Gastrocnemius medialis (tissue), 4 donors: ENCODE measurements around the gene UFC1. TPM values are rescaled to one million over a fixed set of nuclear protein-coding genes. Genes with fewer than 3 reads are reported as not detected.
A peak's percentile ranks its signal among the peaks of the same experiment; 100 is the strongest.

Experiments used
- ATAC-seq, 2 donors: fragments of 150-250 bp; one replicate each; pipeline ENCODE4 v1.9.1; 2016
- DNase-seq, 2 donors: peaks; one replicate each; pipeline ENCODE4 v3.0.0-alpha.2; 2019
- H3K27ac ChIP-seq, 4 donors: fragments of 200-600 bp; sonication (generic); 1 replicate in 1 of 4; 2 replicates in 3 of 4; pipeline ENCODE4 v1.5.1; 2016 to 2018; ENCODE audit warnings: mild to moderate bottlenecking in 2 of 4, moderate library complexity in 1 of 4
- H3K27me3 ChIP-seq, 3 donors: fragments of 200-600 bp; sonication (generic) in 2 of 3; 1 replicate in 1 of 3; 2 replicates in 2 of 3; pipeline versions ENCODE4 v1.5.1 to v1.6.0; 2016 to 2019; ENCODE audit warnings: mild to moderate bottlenecking in 1 of 3, moderate library complexity in 1 of 3
- H3K36me3 ChIP-seq, 2 donors: fragments of 200-600 bp; sonication (generic) in 1 of 2; one replicate each; pipeline ENCODE4 v1.5.1; 2017 to 2018
- H3K4me1 ChIP-seq, 2 donors: fragments of 200-600 bp; sonication (generic) in 1 of 2; one replicate each; pipeline ENCODE4 v1.5.1; 2016 to 2017; ENCODE audit warnings: mild to moderate bottlenecking in 2 of 2
- H3K4me3 ChIP-seq, 4 donors: fragments of 200-600 bp; sonication (generic) in 3 of 4; 1 replicate in 1 of 4; 2 replicates in 3 of 4; pipeline ENCODE4 v1.5.1; 2016 to 2019; ENCODE audit warnings: mild to moderate bottlenecking in 2 of 4
- H3K9me3 ChIP-seq, 3 donors: fragments of 200-600 bp; sonication (generic) in 2 of 3; 1 replicate in 1 of 3; 2 replicates in 2 of 3; pipeline ENCODE4 v1.5.1; 2016 to 2019
- POLR2A ChIP-seq, 2 donors: fragments of 450-650 bp; IDR thresholded peaks; one replicate each; pipeline ENCODE4 v1.6.1; 2017; ENCODE audit warnings: antibody characterized with exemption in 2 of 2, mild to moderate bottlenecking in 2 of 2, moderate library complexity in 2 of 2
- in situ Hi-C, 4 donors: fragments of 200-750 bp; cut with MboI; loops; one replicate each; pipeline versions ENCODE4 v1.15.0 to v1.8.0; 2017; ENCODE audit warnings: low sequenced_read_pairs in 4 of 4
- intact Hi-C: fragments of 100-400 bp; cut with DNase I; formaldehyde crosslinking; loops from one replicate; pipeline ENCODE4 v1.15.1; 2023; ENCODE audit warnings: low total_unique reads
- total RNA-seq, 4 donors: library from RNA; depleted of rRNA; stranded (reverse); fragments of >200 nt; gene quantifications; one replicate each; pipeline versions ENCODE4 v1.1.0 to v1.2.3, GENCODE V29; 2016
- TF ChIP-seq, protein P1 (sequence below), 5 experiments: fragments of 450-650 bp in 3 of 5; fragments of 200-600 bp in 2 of 5; sonication (generic) in 2 of 5; IDR thresholded peaks in 4 of 5; conservative IDR thresholded peaks in 1 of 5; 1 replicate in 4 of 5; 2 replicates in 1 of 5; pipeline ENCODE4 v1.5.1; 2016 to 2019; ENCODE audit warnings: antibody characterized with exemption in 5 of 5, mild to moderate bottlenecking in 3 of 5, moderate library complexity in 3 of 5

The UFC1 gene
- total RNA-seq, 4 donors from 2014 or later: 57.9 to 66.7 (median 63.5) TPM

DNA sequence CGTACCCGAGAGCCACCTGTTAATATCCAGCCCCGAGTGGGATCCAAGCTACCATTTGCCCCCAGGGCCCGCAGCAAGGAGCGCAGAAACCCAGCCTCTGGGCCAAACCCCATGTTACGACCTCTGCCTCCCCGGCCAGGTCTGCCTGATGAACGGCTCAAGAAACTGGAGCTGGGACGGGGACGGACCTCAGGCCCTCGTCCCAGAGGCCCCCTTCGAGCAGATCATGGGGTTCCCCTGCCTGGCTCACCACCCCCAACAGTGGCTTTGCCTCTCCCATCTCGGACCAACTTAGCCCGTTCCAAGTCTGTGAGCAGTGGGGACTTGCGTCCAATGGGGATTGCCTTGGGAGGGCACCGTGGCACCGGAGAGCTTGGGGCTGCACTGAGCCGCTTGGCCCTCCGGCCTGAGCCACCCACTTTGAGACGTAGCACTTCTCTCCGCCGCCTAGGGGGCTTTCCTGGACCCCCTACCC is 6.9 kb downstream of the UFC1 start:
- Histone ChIP-seq H3K4me3 (peak overlapping the region in 1 of 4 donors; percentile 100), H3K4me1 (peaks cover 25 to 33% of the 10 kb centered on the region in 2 donors), H3K36me3 (peaks cover 0 to 52% of the 10 kb centered on the region in 2 donors), H3K27me3 (no peaks in the 10 kb centered on the region), H3K9me3 (no peaks in the 10 kb centered on the region), H3K27ac (peak overlapping the region in 1 of 4 donors; percentile 95)
- TF ChIP-seq, protein P1, sequence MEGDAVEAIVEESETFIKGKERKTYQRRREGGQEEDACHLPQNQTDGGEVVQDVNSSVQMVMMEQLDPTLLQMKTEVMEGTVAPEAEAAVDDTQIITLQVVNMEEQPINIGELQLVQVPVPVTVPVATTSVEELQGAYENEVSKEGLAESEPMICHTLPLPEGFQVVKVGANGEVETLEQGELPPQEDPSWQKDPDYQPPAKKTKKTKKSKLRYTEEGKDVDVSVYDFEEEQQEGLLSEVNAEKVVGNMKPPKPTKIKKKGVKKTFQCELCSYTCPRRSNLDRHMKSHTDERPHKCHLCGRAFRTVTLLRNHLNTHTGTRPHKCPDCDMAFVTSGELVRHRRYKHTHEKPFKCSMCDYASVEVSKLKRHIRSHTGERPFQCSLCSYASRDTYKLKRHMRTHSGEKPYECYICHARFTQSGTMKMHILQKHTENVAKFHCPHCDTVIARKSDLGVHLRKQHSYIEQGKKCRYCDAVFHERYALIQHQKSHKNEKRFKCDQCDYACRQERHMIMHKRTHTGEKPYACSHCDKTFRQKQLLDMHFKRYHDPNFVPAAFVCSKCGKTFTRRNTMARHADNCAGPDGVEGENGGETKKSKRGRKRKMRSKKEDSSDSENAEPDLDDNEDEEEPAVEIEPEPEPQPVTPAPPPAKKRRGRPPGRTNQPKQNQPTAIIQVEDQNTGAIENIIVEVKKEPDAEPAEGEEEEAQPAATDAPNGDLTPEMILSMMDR (IDR thresholded peaks at IDR 0.05 in 4 of 5, conservative IDR thresholded peaks at IDR 0.05 in 1 of 5): no peak
- TF ChIP-seq POLR2A (IDR thresholded peaks at IDR 0.05): no peak
- DNase-seq (no peak), ATAC-seq (no peak)
- intact Hi-C loops: no loop called here
- in situ Hi-C loops: no loop called here

DNA sequence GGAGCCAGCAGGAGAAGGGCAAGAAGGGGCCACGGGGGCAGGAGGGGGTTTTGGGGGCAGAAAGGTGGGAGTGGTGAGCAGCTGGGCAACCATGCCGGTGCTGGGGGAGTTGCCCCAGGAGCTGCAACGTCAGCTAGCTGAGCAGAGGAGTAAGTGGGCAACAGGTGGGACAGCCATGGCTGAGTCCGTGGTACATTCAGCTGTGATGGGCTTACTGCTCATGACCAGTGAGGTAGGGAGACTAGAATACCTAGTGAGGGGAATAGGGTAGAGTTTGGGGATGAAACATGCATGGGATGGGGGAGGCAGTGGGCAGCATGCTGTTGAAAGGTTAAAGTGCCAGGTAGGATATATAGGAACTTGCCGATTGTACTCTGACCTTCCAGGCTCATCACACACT is 7.9 kb downstream of the UFC1 start:
- Histone ChIP-seq H3K27me3 (no peaks in the 10 kb centered on the region), H3K4me3 (no peak overlapping the region), H3K9me3 (no peaks in the 10 kb centered on the region), H3K4me1 (peaks cover 25 to 36% of the 10 kb centered on the region in 2 donors), H3K36me3 (peaks cover 0 to 52% of the 10 kb centered on the region in 2 donors), H3K27ac (peak overlapping the region in 1 of 4 donors; percentile 5)
- in situ Hi-C loops: no loop called here
- no peak for TF ChIP-seq POLR2A (IDR thresholded peaks at IDR 0.05)
- TF ChIP-seq, protein P1 (IDR thresholded peaks at IDR 0.05 in 4 of 5, conservative IDR thresholded peaks at IDR 0.05 in 1 of 5): no peak
- DNase-seq: no peak
- ATAC-seq: no peak
- intact Hi-C loops: no loop called here

DNA sequence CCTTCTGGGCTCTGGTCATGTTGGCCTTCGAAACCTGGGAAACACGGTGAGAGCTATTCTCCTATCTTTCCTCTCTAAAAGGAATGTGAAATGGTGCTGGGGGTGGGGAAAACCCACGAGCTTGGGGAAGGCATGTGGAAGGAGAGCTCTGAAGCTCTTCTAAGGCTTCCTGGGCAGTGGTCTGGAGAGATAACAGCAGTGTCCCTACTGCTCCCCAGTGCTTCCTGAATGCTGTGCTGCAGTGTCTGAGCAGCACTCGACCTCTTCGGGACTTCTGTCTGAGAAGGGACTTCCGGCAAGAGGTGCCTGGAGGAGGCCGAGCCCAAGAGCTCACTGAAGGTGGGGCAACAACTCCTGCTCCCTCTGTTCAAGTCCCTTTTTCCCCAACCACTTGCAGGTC is 8.3 kb downstream of the UFC1 start:
- peaks cover 26 to 40% of the 10 kb centered on the region in 2 donors for H3K4me1 ChIP-seq
- no peaks in the 10 kb centered on the region for H3K9me3 ChIP-seq
- ATAC-seq: no peak
- in situ Hi-C loops (no loop called here), intact Hi-C loops (no loop called here)
- peak overlapping the region in 1 of 4 donors; percentile 5 for H3K27ac ChIP-seq
- H3K36me3 ChIP-seq: peaks cover 0 to 49% of the 10 kb centered on the region in 2 donors
- no peak for DNase-seq
- H3K4me3 ChIP-seq: no peak overlapping the region
- H3K27me3 ChIP-seq: no peaks in the 10 kb centered on the region
- TF ChIP-seq, protein P1 (IDR thresholded peaks at IDR 0.05 in 4 of 5, conservative IDR thresholded peaks at IDR 0.05 in 1 of 5): no peak
- no peak for TF ChIP-seq POLR2A (IDR thresholded peaks at IDR 0.05)

DNA sequence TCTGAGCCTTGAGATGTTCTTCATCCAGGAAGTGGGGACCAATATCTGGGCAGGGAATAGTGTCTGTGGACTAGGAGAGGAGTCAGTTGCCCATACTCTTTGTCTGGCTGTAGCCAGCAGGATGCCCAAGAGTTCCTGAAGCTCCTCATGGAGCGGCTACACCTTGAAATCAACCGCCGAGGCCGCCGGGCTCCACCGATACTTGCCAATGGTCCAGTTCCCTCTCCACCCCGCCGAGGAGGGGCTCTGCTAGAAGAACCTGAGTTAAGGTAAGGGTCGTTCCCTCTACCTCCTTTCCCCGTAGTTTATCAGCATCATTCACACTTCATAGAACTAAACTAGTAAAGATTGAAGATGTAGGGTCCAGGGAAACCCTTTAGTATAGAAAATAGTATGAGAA is 9.0 kb downstream of the UFC1 start:
- ATAC-seq (no peak), DNase-seq (no peak)
- H3K4me1 ChIP-seq: peaks cover 32 to 43% of the 10 kb centered on the region in 2 donors
- intact Hi-C loops: no loop called here
- in situ Hi-C loops: no loop called here
- H3K9me3 ChIP-seq: no peaks in the 10 kb centered on the region
- H3K36me3 ChIP-seq: peaks cover 0 to 43% of the 10 kb centered on the region in 2 donors
- H3K27me3 ChIP-seq: no peaks in the 10 kb centered on the region
- H3K27ac ChIP-seq: no peak overlapping the region
- TF ChIP-seq, protein P1 (IDR thresholded peaks at IDR 0.05 in 4 of 5, conservative IDR thresholded peaks at IDR 0.05 in 1 of 5): no peak
- no peak for TF ChIP-seq POLR2A (IDR thresholded peaks at IDR 0.05)
- no peak overlapping the region for H3K4me3 ChIP-seq

DNA sequence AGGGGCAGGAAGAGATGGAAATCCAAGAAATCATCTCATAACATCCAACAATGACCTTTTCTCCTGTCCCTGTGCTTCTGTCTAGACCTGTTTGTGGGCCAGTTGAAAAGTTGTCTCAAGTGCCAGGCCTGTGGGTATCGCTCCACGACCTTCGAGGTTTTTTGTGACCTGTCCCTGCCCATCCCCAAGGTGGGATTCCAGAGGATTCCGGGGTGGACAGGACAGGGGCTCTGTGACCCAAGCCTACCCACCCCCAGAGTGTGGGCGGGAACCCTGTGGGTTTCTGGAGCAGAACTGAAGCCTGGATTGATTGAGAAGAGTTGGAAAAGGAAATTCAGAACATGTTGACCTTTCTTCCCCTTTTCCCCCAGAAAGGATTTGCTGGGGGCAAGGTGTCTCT is 10.0 kb downstream of the UFC1 start:
- ATAC-seq (no peak), DNase-seq (no peak)
- H3K4me1 ChIP-seq: peaks cover 32 to 39% of the 10 kb centered on the region in 2 donors
- H3K9me3 ChIP-seq: no peaks in the 10 kb centered on the region
- in situ Hi-C loops (no loop called here), intact Hi-C loops (no loop called here)
- no peaks in the 10 kb centered on the region for H3K27me3 ChIP-seq
- TF ChIP-seq, protein P1 (IDR thresholded peaks at IDR 0.05 in 4 of 5, conservative IDR thresholded peaks at IDR 0.05 in 1 of 5): no peak
- TF ChIP-seq POLR2A (IDR thresholded peaks at IDR 0.05): no peak
- H3K36me3 ChIP-seq: peaks cover 0 to 43% of the 10 kb centered on the region in 2 donors
- H3K27ac ChIP-seq: no peak overlapping the region
- H3K4me3 ChIP-seq: no peak overlapping the region
